T-helper 1 cell treated with Interleukin-12 subunit alpha and Interleukin-12 subunit beta and Interleukin-4 antibody, amounts not matched to agents 30 ng/mL and 1 ng/mL, for 36 hours (primary cell): Measurements from ENCODE around the gene RBPMS2. TPM values are rescaled to one million over a fixed set of nuclear protein-coding genes. Genes with fewer than 3 reads are reported as not detected.

Source experiments
- intact Hi-C: fragments of 100-400 bp; cut with micrococcal nuclease; formaldehyde crosslinking; loops from one replicate; pipeline ENCODE4 v1.15.1; 2024
- total RNA-seq: library from RNA; stranded (reverse); gene quantifications from 2 replicates; pipeline ENCODE4 v1.2.3, GENCODE V29; 2022

The RBPMS2 gene
- total RNA-seq, 1 donor from 2014 or later, result not detected

- intact Hi-C loops, result no loop called here
These were observed 8.4 kb upstream of the RBPMS2 start for GRCh38 chr15:64783796-64784195.

GRCh38 chr15:64782751-64783150 is 7.4 kb upstream of the RBPMS2 start:
- intact Hi-C loops, result no loop called here

GRCh38 chr15:64781299-64781698 is 5.9 kb upstream of the RBPMS2 start:
- intact Hi-C loops, result no loop called here

- intact Hi-C loops, result no loop called here
These were observed 5.3 kb upstream of the RBPMS2 start for GRCh38 chr15:64780600-64781156.

- intact Hi-C loops, result no loop called here
These were observed 4.2 kb upstream of the RBPMS2 start for GRCh38 chr15:64779630-64780029.

GRCh38 chr15:64779024-64779423 is 3.6 kb upstream of the RBPMS2 start:
- intact Hi-C loops, result no loop called here

GRCh38 chr15:64776402-64776786 is 1.0 kb upstream of the RBPMS2 start:
- intact Hi-C loops, result no loop called here

- intact Hi-C loops, result no loop called here
These were observed 528 bp downstream of the RBPMS2 start for GRCh38 chr15:64774629-64775493.

- intact Hi-C loops, result no loop called here
These were observed 1.3 kb downstream of the RBPMS2 start for GRCh38 chr15:64774037-64774628.

GRCh38 chr15:64773606-64774005 is 1.8 kb downstream of the RBPMS2 start:
- intact Hi-C loops, result no loop called here

GRCh38 chr15:64772964-64773363 is 2.4 kb downstream of the RBPMS2 start:
- intact Hi-C loops, result no loop called here

GRCh38 chr15:64772488-64772887 is 2.9 kb downstream of the RBPMS2 start:
- intact Hi-C loops, result no loop called here

- intact Hi-C loops, result no loop called here
These were observed 4.8 kb downstream of the RBPMS2 start for GRCh38 chr15:64770626-64771025.

- intact Hi-C loops, result no loop called here
These were observed 8.2 kb downstream of the RBPMS2 start for GRCh38 chr15:64767203-64767602.

- intact Hi-C loops, result no loop called here
These were observed 9.3 kb downstream of the RBPMS2 start for GRCh38 chr15:64766058-64766457.

GRCh38 chr15:64763874-64764273 is 11.5 kb downstream of the RBPMS2 start:
- intact Hi-C loops, result no loop called here

GRCh38 chr15:64763462-64763861 is 11.9 kb downstream of the RBPMS2 start:
- intact Hi-C loops, result no loop called here

- intact Hi-C loops, result no loop called here
These were observed 12.4 kb downstream of the RBPMS2 start for GRCh38 chr15:64763021-64763420.

GRCh38 chr15:64762546-64762945 is 12.8 kb downstream of the RBPMS2 start:
- intact Hi-C loops, result no loop called here

- intact Hi-C loops, result no loop called here
These were observed 14.2 kb downstream of the RBPMS2 start for GRCh38 chr15:64761156-64761555.

- intact Hi-C loops, result no loop called here
These were observed 15.3 kb downstream of the RBPMS2 start for GRCh38 chr15:64760056-64760455.

GRCh38 chr15:64755427-64755940 is 19.9 kb downstream of the RBPMS2 start:
- intact Hi-C loops, result no loop called here
